Endodermal cell (in vitro differentiated cells): Measurements from ENCODE around the gene ZBTB7B. TPM values are rescaled to one million over a fixed set of nuclear protein-coding genes. Genes with fewer than 3 reads are reported as not detected.

Experiments used
- DNase-seq: peaks from one replicate; pipeline ENCODE4 v3.0.0-alpha.2; 2017
- H3K27ac ChIP-seq: 2 replicates; pipeline ENCODE4 v1.5.1; 2013; ENCODE audit warnings: mild to moderate bottlenecking, low read depth, low read length, moderate library complexity
- H3K27me3 ChIP-seq: 2 replicates; pipeline ENCODE4 v1.6.1; 2013; ENCODE audit warnings: mild to moderate bottlenecking, low read length, moderate library complexity; ENCODE audit not compliant: insufficient read depth, control insufficient read depth, poor library complexity, severe bottlenecking
- H3K36me3 ChIP-seq: 2 replicates; pipeline ENCODE4 v1.7.0; 2013; ENCODE audit warnings: mild to moderate bottlenecking, low read length, moderate library complexity; ENCODE audit not compliant: control insufficient read depth, insufficient read depth
- H3K4me1 ChIP-seq: one replicate; pipeline ENCODE4 v1.7.0; 2013; ENCODE audit warnings: low read length; ENCODE audit not compliant: control insufficient read depth, insufficient read depth
- H3K4me3 ChIP-seq: 2 replicates; pipeline ENCODE4 v1.5.1; 2013; ENCODE audit warnings: mild to moderate bottlenecking, low read length, moderate library complexity
- H3K9ac ChIP-seq: 2 replicates; pipeline ENCODE4 v1.6.1; 2013; ENCODE audit warnings: mild to moderate bottlenecking, low read length, moderate library complexity; ENCODE audit not compliant: poor library complexity, severe bottlenecking; ENCODE audit errors: extremely low read depth
- H3K9me3 ChIP-seq: 2 replicates; pipeline ENCODE4 v1.6.1; 2013; ENCODE audit warnings: mild to moderate bottlenecking, low read length, moderate library complexity; ENCODE audit not compliant: control insufficient read depth
- H3K27ac Mint-ChIP-seq: 2 replicates; pipeline ENCODE4 v1.8.0; 2020; ENCODE audit warnings: mixed read lengths
- H3K27me3 Mint-ChIP-seq: 2 replicates; pipeline ENCODE4 v1.8.0; 2021; ENCODE audit warnings: mild to moderate bottlenecking, mixed read lengths; ENCODE audit not compliant: insufficient read depth
- H3K36me3 Mint-ChIP-seq: 2 replicates; pipeline ENCODE4 v1.8.0; 2020; ENCODE audit warnings: low read depth, mixed read lengths
- H3K4me1 Mint-ChIP-seq: 2 replicates; pipeline ENCODE4 v1.8.0; 2020; ENCODE audit warnings: mixed read lengths
- H3K4me3 Mint-ChIP-seq: 2 replicates; pipeline ENCODE4 v1.8.0; 2020; ENCODE audit warnings: mild to moderate bottlenecking, moderate library complexity, mixed read lengths
- H3K9me3 Mint-ChIP-seq: 2 replicates; pipeline ENCODE4 v1.8.0; 2020; ENCODE audit warnings: mild to moderate bottlenecking, mixed read lengths
- CTCF ChIP-seq: fragments of 200-600 bp; sonication (generic); conservative IDR thresholded peaks from 2 replicates; pipeline ENCODE4 v1.5.0; 2021; ENCODE audit warnings: antibody characterized with exemption, mild to moderate bottlenecking
- WGBS, 2 experiments: methylation state at CpG; one replicate each; pipeline versions ENCODE4 v1.1.5 to v1.1.7; 2013; ENCODE audit warnings: missing lambda C conversion rate in 2 of 2, mixed read lengths in 1 of 2; ENCODE audit not compliant: insufficient coverage in 1 of 2, insufficient read length in 1 of 2; 5-methylcytosine and 5-hydroxymethylcytosine counted together
- total RNA-seq, 2 donors: library from RNA; stranded (reverse); fragmentation: NEBNext Ultra II Directional in 1 of 2; extraction: Animal tissue kit (Norgen Biotek cat#: 25700) in 1 of 2; gene quantifications; 2 replicates in 1 of 2; 3 replicates in 1 of 2; pipeline ENCODE4 v1.2.1, GENCODE V29; 2021

Gene ZBTB7B
- total RNA-seq, 2 donors from 2014 or later: 21.2 to 23.3 TPM

- no peak overlapping the region for H3K27ac ChIP-seq
- peaks cover 2% of the 10 kb centered on the region for H3K4me1 ChIP-seq
- no peaks in the 10 kb centered on the region for H3K9me3 ChIP-seq
- Mint-ChIP-seq H3K27me3 (no peaks in the 10 kb centered on the region), H3K27ac (no peak overlapping the region), H3K4me1 (peaks cover 14% of the 10 kb centered on the region), H3K36me3 (peaks cover 8% of the 10 kb centered on the region), H3K9me3 (no peaks in the 10 kb centered on the region), H3K4me3 (no peak overlapping the region)
- H3K36me3 ChIP-seq: peaks cover 4% of the 10 kb centered on the region
- WGBS, 2 experiments: 90 to 98% methylated on average over 3 to 5 of the region's 5 CpGs
- TF ChIP-seq CTCF: no peak
- no peak overlapping the region for H3K4me3 ChIP-seq
- H3K9ac ChIP-seq: no peak overlapping the region
- no peak for DNase-seq
- H3K27me3 ChIP-seq: no peaks in the 10 kb centered on the region
Observed at GRCh38 chr1:155009742-155010141, 7.1 kb downstream of the ZBTB7B start.

- Histone ChIP-seq H3K27me3 (no peaks in the 10 kb centered on the region), H3K4me1 (no peaks in the 10 kb centered on the region), H3K27ac (no peak overlapping the region), H3K4me3 (no peak overlapping the region), H3K36me3 (peaks cover 7% of the 10 kb centered on the region), H3K9me3 (no peaks in the 10 kb centered on the region), H3K9ac (no peak overlapping the region)
- no peak for TF ChIP-seq CTCF
- no peaks in the 10 kb centered on the region for H3K9me3 Mint-ChIP-seq
- H3K4me3 Mint-ChIP-seq: no peak overlapping the region
- H3K36me3 Mint-ChIP-seq: peaks cover 8% of the 10 kb centered on the region
- no peak for DNase-seq
- WGBS, 2 experiments: 40 to 83% methylated on average over 1 to 11 of the region's 11 CpGs
- no peak overlapping the region for H3K27ac Mint-ChIP-seq
- peaks cover 14% of the 10 kb centered on the region for H3K4me1 Mint-ChIP-seq
- H3K27me3 Mint-ChIP-seq: no peaks in the 10 kb centered on the region
Observed at GRCh38 chr1:155010211-155010918, 7.8 kb downstream of the ZBTB7B start.

GRCh38 chr1:155011004-155011416 lies 8.4 kb downstream of the ZBTB7B start:
- H3K27ac Mint-ChIP-seq: no peak overlapping the region
- no peak for DNase-seq

More at GRCh38 chr1:155011004-155011416, 8.4 kb downstream of the ZBTB7B start:
- H3K4me3 ChIP-seq: no peak overlapping the region
- no peak overlapping the region for H3K9ac ChIP-seq
- no peaks in the 10 kb centered on the region for H3K9me3 ChIP-seq
- Mint-ChIP-seq H3K4me1 (peaks cover 14% of the 10 kb centered on the region), H3K9me3 (no peaks in the 10 kb centered on the region), H3K36me3 (peaks cover 11% of the 10 kb centered on the region), H3K27me3 (no peaks in the 10 kb centered on the region), H3K4me3 (no peak overlapping the region)
- no peaks in the 10 kb centered on the region for H3K27me3 ChIP-seq
- 88 to 92% methylated on average over 3 to 5 of the region's 5 CpGs for WGBS, 2 experiments
- H3K27ac ChIP-seq: no peak overlapping the region
- peaks cover 10% of the 10 kb centered on the region for H3K36me3 ChIP-seq
- H3K4me1 ChIP-seq: no peaks in the 10 kb centered on the region
- TF ChIP-seq CTCF: no peak
